Mononuclear cell (primary cell): ENCODE measurements around the gene CHI3L1. TPM values are rescaled to one million over a fixed set of nuclear protein-coding genes. Genes with fewer than 3 reads are reported as not detected.

ENCODE experiments used
- H3K27me3 ChIP-seq: 2 replicates; pipeline ENCODE4 v1.6.0; 2011; ENCODE audit warnings: low read length, control low read depth; ENCODE audit not compliant: insufficient read depth
- H3K4me1 ChIP-seq: 2 replicates; pipeline ENCODE4 v1.5.1; 2011; ENCODE audit warnings: mild to moderate bottlenecking, low read length, control low read depth; ENCODE audit not compliant: insufficient read depth
- H3K4me3 ChIP-seq: 2 replicates; pipeline ENCODE4 v1.5.1; 2011; ENCODE audit warnings: mild to moderate bottlenecking, low read length, moderate library complexity
- H3K9me3 ChIP-seq: 2 replicates; pipeline ENCODE4 v1.5.1; 2011; ENCODE audit warnings: low read depth, mild to moderate bottlenecking, control low read depth, low read length
- total RNA-seq: library from RNA; depleted of rRNA; stranded (reverse); fragments of >200 nt; gene quantifications from one replicate; pipeline ENCODE4 v1.2.3, GENCODE V29; 2012

The CHI3L1 gene
- total RNA-seq, 1 donor = 0.94 TPM

DNA sequence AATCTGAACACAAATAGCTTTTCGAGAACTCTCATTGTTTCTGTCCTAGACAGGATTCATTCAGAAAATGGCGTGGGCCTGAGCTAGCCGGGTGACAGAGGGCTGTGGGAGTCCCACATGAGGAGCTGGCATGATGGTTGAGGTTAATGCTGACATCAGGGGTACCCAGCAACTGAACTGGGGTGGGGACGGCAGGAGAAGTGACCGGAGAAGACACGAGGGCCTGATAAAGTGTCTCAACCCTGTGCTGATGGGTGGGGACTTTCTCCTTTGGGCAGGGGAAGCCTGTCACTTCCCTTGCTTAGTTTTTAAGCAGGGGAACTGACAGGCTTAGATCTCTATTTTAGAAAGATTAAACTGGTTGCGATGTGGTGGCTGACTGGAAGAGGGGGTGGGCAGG, 28.4 kb upstream of the CHI3L1 start:
- Histone ChIP-seq H3K4me1 (peaks cover 33% of the 10 kb centered on the region), H3K9me3 (no peaks in the 10 kb centered on the region), H3K4me3 (no peak overlapping the region), H3K27me3 (peaks cover 4% of the 10 kb centered on the region)

DNA sequence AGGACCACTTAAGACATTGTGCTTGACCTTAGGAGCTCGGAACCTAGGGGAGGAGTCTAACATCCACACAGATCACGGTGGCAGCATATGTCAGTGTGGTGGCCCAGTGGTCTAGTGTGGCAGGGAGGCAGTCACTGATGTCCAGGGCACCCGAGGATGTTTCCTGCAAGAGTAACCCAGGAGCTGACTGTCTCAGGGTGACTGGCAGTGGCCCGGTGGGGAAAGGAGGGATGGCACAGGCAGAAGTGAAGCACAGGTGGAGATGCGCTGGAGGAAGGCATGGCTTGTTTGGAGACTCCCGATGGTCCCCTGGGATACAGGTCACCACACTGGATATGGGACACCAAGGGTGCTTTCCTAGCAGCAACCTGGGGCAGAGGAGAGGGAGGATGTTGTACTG, 26.6 kb upstream of the CHI3L1 start:
- no peaks in the 10 kb centered on the region for H3K9me3 ChIP-seq
- H3K27me3 ChIP-seq = peaks cover 4% of the 10 kb centered on the region
- H3K4me1 ChIP-seq = peaks cover 33% of the 10 kb centered on the region
- no peak overlapping the region for H3K4me3 ChIP-seq

DNA sequence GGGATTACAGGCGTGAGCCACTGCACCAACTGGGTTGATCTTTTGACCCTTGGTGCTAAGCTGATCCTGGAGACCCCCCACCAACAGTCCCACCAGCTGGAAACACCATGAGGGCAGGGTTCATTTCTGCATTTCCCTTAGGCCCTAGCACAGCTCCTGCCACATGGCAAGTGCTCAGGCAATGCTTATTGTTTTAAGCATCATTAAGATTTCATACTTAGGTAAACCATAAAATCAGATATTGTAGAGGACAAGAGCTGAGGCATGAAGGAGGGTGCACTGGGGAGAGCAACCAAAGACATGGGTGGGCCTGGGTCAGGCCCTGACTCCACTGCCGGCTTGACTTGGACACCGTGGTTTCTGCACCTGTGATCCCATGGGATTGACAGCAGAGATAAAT, 25.3 kb upstream of the CHI3L1 start:
- Histone ChIP-seq H3K4me1 (peaks cover 21% of the 10 kb centered on the region), H3K27me3 (no peaks in the 10 kb centered on the region), H3K9me3 (no peaks in the 10 kb centered on the region), H3K4me3 (no peak overlapping the region)

DNA sequence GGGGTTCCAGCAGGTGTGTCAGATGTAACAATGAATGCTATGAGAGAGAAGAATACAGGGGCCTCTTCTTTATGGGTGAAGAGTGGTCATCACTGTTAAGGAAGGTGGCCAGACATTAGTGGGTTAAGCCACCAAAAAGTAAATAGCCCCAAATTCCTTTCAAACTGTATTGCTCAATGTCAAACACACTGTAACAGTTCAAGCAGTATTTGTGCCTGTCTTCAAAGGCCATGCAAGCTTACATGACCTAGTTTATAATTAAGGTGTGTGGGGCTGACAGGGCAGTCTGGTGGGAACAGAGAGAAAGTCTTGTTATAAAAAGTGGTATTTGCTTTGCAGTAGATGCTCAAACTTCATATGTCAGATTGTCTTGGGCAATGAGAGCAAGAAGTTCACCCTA, 24.5 kb upstream of the CHI3L1 start:
- peaks cover 13% of the 10 kb centered on the region for H3K4me1 ChIP-seq
- H3K4me3 ChIP-seq = no peak overlapping the region
- no peaks in the 10 kb centered on the region for H3K27me3 ChIP-seq
- H3K9me3 ChIP-seq = no peaks in the 10 kb centered on the region

DNA sequence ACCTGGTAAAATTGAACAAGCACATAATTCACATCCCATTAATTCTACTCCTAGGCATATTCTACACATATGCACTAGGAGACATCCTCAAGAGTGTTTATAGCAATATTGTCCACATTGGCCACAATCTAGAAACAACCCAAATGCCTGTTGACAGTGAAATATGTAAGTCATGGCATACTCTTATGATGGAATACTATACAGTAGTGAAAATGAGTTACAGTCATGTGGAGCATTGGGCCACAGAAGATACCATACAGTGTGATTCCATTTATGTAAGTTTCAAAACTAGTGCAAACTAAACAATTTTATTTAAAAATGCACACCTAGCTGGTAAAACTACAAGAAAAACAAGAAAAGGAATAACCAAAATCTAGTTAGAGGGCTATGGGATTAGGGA, 23.8 kb upstream of the CHI3L1 start:
- Histone ChIP-seq H3K4me3 (no peak overlapping the region), H3K9me3 (no peaks in the 10 kb centered on the region), H3K4me1 (peaks cover 7% of the 10 kb centered on the region), H3K27me3 (no peaks in the 10 kb centered on the region)

DNA sequence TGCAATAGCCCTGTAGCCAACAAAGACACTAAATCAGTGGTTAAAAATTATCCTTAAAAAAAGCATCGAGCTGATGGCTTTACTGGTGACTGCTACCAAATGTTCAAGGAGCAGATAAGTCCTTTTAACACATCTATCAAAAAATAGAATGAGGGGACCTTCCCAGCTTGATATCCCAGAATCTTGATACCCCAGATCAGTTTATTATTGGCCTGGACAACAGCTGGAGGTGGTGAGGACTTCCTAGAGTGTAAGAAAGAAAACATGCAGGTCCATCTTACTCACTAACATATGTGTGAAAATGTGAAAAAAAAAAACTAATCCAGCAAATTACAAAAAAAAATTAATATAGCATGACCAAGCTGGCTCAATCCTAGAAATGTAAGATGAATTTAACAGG, 21.7 kb upstream of the CHI3L1 start:
- H3K9me3 ChIP-seq = no peaks in the 10 kb centered on the region
- peaks cover 1% of the 10 kb centered on the region for H3K4me1 ChIP-seq
- no peaks in the 10 kb centered on the region for H3K27me3 ChIP-seq
- H3K4me3 ChIP-seq = no peak overlapping the region

DNA sequence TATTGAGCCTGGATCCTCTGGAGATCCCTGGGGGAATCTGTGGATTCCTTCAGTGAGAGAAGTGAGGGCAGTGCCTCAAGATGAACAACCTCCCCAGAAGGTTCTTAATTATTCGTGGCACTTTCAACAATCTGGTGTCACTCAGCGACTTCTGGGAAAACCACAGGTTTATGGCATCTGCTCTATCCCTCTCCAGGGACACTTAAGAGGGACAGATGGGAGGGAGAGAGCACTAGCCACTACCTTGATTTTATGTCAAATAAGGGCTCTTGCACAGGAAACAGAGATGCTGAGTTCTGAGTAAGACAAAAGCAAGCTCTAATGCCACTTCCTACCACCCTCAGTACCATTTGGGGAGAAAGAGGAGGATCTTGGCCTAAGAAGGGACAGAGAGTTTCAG, 21.2 kb upstream of the CHI3L1 start:
- H3K27me3 ChIP-seq = no peaks in the 10 kb centered on the region
- H3K4me1 ChIP-seq = peaks cover 5% of the 10 kb centered on the region
- no peak overlapping the region for H3K4me3 ChIP-seq
- no peaks in the 10 kb centered on the region for H3K9me3 ChIP-seq

DNA sequence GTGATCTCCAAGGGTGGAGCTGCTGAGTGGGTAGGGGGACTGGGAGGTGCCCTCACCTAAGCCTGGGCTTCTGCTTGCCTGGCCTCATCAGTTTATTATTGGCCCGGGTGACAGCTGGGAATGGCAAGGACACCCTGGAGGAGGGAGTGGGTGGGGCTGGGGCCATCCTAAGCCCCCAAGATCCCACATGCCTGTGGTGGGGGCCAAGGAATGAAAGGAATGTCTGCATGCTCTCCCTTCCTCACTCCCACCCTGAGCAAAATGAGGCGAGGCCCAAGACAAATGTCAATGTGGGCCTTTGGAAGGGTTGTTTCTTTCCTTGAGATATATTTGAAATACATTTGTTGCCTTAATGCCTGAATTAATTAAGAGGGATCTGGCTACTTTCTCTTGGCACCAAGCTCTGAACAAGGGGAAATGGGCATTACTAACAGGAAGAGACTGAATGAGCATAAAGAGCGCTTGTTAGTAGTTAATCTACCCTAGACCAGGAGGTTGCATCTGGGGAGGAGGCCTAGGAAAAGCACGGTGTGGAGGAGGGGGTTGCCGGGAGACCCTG, 19.7 kb upstream of the CHI3L1 start:
- no peak overlapping the region for H3K4me3 ChIP-seq
- no peaks in the 10 kb centered on the region for H3K9me3 ChIP-seq
- H3K27me3 ChIP-seq = no peaks in the 10 kb centered on the region
- H3K4me1 ChIP-seq = peaks cover 21% of the 10 kb centered on the region

DNA sequence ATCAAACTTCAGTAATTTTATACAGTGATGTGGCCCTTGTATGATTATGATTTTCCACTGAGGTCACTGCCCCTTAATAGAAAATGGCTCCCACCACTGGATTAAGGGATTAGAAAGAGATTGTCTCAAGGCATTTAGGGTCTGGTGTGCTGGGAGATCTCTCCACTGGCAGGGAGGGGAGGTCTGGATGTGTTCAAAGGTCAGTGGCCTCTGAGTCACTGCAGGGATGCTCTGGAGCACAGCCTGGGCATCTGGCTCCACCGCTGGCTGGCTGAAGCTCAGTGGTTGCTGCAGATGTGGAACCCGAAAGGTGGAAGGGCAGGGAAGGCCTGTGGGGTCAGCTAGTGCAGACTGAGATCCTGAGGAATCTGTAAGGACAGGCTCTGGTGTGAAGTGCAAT, 18.3 kb upstream of the CHI3L1 start:
- Histone ChIP-seq H3K4me1 (peaks cover 35% of the 10 kb centered on the region), H3K9me3 (no peaks in the 10 kb centered on the region), H3K27me3 (no peaks in the 10 kb centered on the region), H3K4me3 (no peak overlapping the region)

DNA sequence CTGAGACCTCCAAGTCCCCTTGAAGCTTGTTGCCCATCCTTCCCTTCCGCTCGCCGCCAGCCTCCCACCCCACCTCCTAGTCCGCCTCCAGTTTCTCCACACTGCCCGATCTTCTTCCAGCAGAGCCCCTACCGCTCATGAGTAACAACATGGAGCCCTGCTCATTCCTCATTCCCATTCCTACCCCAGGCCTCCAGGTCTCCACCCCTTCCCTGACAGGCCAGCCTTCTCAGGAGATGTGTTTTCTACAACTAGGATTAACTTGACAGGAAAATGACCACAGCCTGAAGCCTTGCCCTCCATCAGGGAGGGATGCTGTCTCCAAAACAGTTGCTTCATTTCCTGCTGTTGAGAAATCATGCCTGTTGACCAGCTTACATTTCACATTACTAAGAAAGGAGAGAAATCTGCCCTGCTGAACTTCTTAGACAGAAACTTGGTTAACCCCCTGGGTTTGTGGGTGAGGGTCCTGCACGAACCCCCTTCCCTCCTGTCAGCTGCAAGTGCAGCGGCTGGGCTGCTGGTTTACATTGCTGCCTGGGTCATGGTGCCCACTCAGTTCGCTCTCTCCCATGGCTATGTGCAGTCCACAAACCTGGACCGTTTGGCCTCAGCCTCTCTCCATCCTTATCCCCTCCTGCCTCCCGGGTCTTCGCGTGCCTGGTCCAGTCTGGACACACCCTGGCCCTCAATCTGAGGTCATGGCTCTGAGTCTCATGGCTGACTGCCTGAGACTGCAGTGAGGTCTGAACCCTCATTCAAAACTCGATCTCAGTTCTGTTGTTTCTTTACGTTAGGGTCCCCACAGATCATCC, 16.1 kb upstream of the CHI3L1 start:
- no peak overlapping the region for H3K4me3 ChIP-seq
- H3K9me3 ChIP-seq = no peaks in the 10 kb centered on the region
- H3K27me3 ChIP-seq = no peaks in the 10 kb centered on the region
- H3K4me1 ChIP-seq = peaks cover 40% of the 10 kb centered on the region

DNA sequence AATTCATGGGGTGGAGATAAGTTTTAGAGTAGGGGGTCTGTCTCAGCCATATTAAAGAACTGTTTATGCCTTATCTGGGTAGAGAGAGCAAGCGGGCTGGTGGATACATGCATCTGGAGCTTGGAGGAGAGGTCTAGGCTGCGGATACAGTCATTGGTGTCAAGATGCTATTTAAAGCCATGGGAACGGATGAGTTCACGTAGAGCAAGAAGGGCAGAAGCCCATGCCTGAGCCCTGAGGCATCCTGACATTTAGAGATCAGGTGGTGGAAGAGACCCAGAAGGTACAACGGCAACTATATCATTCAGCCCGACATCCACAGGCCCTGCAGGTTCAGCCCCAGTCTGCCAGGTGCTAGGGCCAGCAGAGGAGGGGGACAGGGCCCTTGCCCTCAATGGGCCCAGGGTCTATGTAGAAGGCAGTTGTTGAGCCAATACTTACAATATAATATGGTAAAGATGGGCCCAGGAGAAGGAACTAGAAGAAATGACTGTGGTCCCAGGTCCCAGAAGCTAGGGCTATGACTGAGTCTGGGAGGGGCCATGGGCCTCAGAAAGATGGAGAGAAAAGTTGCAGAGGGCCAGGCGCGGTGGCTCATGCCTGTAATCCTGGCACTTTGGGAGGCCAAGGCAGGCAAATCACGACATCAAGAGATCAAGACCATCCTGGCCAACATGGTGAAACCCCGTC, 15.2 kb upstream of the CHI3L1 start:
- H3K4me1 ChIP-seq = peaks cover 40% of the 10 kb centered on the region
- no peak overlapping the region for H3K4me3 ChIP-seq
- H3K27me3 ChIP-seq = no peaks in the 10 kb centered on the region
- no peaks in the 10 kb centered on the region for H3K9me3 ChIP-seq

DNA sequence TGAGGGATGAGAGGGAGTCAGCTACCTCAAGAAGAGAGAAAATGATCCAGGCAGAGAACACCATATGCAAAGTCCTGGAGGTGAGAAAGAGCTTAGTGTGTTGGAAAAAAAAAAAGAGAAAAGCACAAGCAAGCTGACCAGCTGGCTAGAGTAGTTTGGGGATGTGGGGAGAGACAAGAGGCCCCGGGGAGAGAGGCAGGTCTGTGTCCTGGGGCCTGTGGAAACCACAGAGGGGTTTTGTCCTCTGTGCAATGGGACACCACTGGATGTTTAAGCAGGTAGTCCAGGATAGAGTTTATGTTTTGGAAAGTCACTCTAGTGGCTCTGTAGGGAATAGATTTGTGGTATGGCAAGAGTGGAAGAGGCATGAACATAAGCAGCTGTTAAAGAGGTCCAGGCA, 14.4 kb upstream of the CHI3L1 start:
- no peaks in the 10 kb centered on the region for H3K27me3 ChIP-seq
- peaks cover 40% of the 10 kb centered on the region for H3K4me1 ChIP-seq
- H3K4me3 ChIP-seq = no peak overlapping the region
- no peaks in the 10 kb centered on the region for H3K9me3 ChIP-seq

DNA sequence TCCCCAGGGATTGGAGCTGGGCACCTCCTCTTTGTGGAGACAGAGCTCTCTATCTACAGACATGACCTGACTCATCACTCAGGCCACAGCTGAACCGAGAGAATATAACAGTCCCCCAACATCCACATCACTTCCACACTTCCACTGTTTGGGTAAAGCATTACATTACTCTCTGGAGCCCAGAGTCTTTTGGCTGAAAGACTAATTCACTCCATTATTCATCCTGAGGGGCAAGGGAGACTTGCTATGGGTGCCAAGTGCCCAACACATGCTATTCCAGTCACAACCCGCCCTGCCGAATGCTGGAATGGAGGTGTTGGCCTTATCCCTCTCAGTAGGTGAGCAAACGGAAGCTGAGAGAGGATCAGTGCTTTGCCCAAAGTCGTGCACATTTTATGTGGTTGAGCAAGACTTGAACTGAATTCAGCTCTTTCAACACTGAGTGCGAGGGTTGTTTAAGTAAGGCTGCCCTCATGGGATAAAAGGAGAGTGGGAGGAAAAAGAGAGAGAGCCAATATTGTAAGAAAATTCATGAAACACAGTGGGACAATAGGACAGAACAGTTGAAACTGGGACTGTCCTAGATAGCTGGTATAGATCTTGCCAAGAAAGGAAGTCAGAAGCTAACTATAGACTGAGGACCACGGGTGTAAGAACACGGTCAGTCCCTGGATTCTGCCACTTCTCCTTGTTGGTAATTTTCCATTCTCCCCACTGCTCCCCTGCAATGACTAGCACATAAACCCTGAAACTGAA, 13.5 kb upstream of the CHI3L1 start:
- Histone ChIP-seq H3K27me3 (no peaks in the 10 kb centered on the region), H3K4me1 (peaks cover 40% of the 10 kb centered on the region), H3K4me3 (no peak overlapping the region), H3K9me3 (no peaks in the 10 kb centered on the region)

DNA sequence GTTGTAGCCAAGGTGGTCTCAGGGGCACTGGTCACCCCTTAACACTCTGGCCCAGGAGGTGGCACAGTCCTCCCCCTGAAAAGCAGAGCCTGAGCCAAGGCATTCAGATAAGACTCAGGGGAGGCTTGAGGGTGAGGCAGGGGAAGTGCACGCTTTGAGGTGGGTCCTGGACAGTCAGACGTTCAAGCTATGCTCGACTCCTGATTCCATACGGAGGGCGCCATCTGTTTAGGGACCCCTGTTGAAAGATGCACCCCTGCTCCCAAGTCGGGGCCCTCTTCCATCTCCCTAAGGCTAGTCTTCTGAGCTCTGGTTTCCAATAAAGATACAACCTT, 12.9 kb upstream of the CHI3L1 start:
- peaks cover 40% of the 10 kb centered on the region for H3K4me1 ChIP-seq
- H3K9me3 ChIP-seq = no peaks in the 10 kb centered on the region
- H3K4me3 ChIP-seq = no peak overlapping the region
- no peaks in the 10 kb centered on the region for H3K27me3 ChIP-seq

DNA sequence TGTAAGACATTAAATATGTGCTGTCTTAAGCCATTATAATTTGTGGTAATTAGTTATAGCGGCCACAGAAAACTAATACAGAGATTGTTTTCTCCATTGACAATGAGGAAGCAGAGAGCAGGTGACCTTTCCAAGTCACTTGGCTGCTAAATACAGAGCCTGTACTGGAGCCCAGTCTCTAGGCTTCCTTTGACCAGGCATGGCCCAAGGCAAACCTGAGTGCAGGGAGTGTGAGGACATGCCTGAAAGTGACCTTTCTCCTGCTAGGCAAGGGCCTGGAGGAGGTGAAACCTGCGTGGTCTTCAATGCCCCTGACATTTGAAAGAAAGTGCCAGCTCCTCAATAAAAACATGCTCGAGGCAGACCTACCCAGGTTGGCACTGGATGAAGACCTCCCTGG, 12.5 kb upstream of the CHI3L1 start:
- Histone ChIP-seq H3K4me3 (no peak overlapping the region), H3K4me1 (peaks cover 40% of the 10 kb centered on the region), H3K27me3 (no peaks in the 10 kb centered on the region), H3K9me3 (no peaks in the 10 kb centered on the region)
